HCT116 (cell line): ENCODE data around the gene KLHDC7A. TPM values are rescaled to one million over a fixed set of nuclear protein-coding genes. Genes with fewer than 3 reads are reported as not detected.

Experiments used
- ATAC-seq: fragments of 200-7000 bp; cut with Tn5 transposase; 2 replicates; pipeline ENCODE4 v1.9.1; 2020; ENCODE audit warnings: mild to moderate bottlenecking, moderate library complexity
- BruUV-seq: library from RNA; stranded (reverse); fragments of 400-500 nt; replicated peaks from 2 replicates; lab custom pipeline; 2021; lab: Mats Ljungman, UMichigan
- CTCF ChIA-PET: fragments of 300-600 bp; sonication (Branson Sonifier 250); formaldehyde crosslinking; loops from one replicate; lab custom pipeline; 2021; ENCODE audit warnings: antibody characterized with exemption; lab: Charles Lee
- POLR2A ChIA-PET: fragments of 300-600, 350-600 bp; sonication (Branson Sonifier 250); formaldehyde crosslinking; loops from one replicate; lab custom pipeline; 2021; ENCODE audit warnings: antibody characterized with exemption; lab: Charles Lee
- RAD21 ChIA-PET, 2 experiments: fragments of 300-600 bp; sonication (Branson Sonifier 250); formaldehyde crosslinking; loops; one replicate each; lab custom pipeline; 2023; ENCODE audit warnings: low total read pairs in 2 of 2; ENCODE audit not compliant: uncharacterized antibody in 2 of 2, unreplicated experiment in 2 of 2, low non-redundant PET in 1 of 2; lab: Charles Lee
- DNase-seq: peaks from one replicate; pipeline ENCODE4 v3.0.0-alpha.2; 2010; ENCODE audit warnings: low read depth, low spot score
- H2AFZ ChIP-seq: fragments of 200-600 bp; shearing (Covaris generic), sonication (generic); 2 replicates; pipeline ENCODE4 v1.6.1; 2017; ENCODE audit warnings: low read depth, mixed run types, mixed read lengths, antibody characterized with exemption, low read length; ENCODE audit not compliant: poor library complexity, severe bottlenecking
- H3K27ac ChIP-seq: 2 replicates; pipeline ENCODE4 v1.5.1; 2012; ENCODE audit warnings: low read depth, low read length
- H3K27me3 ChIP-seq: fragments of 200-600 bp; sonication (generic); 2 replicates; pipeline ENCODE4 v1.6.1; 2016; ENCODE audit warnings: mixed run types, low read length, mixed read lengths; ENCODE audit not compliant: insufficient read depth
- H3K36me3 ChIP-seq, 2 experiments: fragments of 200-500 bp in 1 of 2; fragments of 200-600 bp in 1 of 2; sonication (Bioruptor generic) in 1 of 2; sonication (generic) in 1 of 2; 2 replicates each; pipeline versions ENCODE4 v1.5.1 to v1.6.1; 2014 to 2016; ENCODE audit warnings: low read length in 2 of 2, inconsistent platforms in 1 of 2, mixed read lengths in 1 of 2, mixed run types in 1 of 2; ENCODE audit not compliant: insufficient read depth in 2 of 2, control insufficient read depth in 1 of 2
- H3K4me1 ChIP-seq, 2 experiments: fragments of 200-600 bp in 1 of 2; sonication (generic) in 1 of 2; 2 replicates each; pipeline versions ENCODE4 v1.5.1 to v1.6.1; 2012 to 2017; ENCODE audit warnings: low read length in 2 of 2, inconsistent platforms in 1 of 2, mild to moderate bottlenecking in 1 of 2, mixed read lengths in 1 of 2, mixed run types in 1 of 2, moderate library complexity in 1 of 2; ENCODE audit not compliant: insufficient read depth in 2 of 2, control insufficient read depth in 1 of 2
- H3K4me2 ChIP-seq: fragments of 200-600 bp; sonication (generic); 2 replicates; pipeline ENCODE4 v1.6.1; 2017; ENCODE audit warnings: mixed run types, low read length, mixed read lengths
- H3K4me3 ChIP-seq, 2 experiments: fragments of 200-600 bp in 1 of 2; sonication (generic) in 1 of 2; replicated peaks in 1 of 2; 2 replicates each; pipeline ENCODE4 v1.5.1; 2011 to 2016; ENCODE audit warnings: low read length in 2 of 2, control low read depth in 1 of 2, low read depth in 1 of 2, mild to moderate bottlenecking in 1 of 2, mixed read lengths in 1 of 2, mixed run types in 1 of 2
- H3K79me2 ChIP-seq: fragments of 200-600 bp; sonication (generic); 2 replicates; pipeline ENCODE4 v1.6.1; 2017; ENCODE audit warnings: mild to moderate bottlenecking, mixed run types, low read length, moderate library complexity, mixed read lengths; ENCODE audit not compliant: insufficient read depth
- H3K9ac ChIP-seq: fragments of 200-600 bp; sonication (generic); 2 replicates; pipeline ENCODE4 v1.6.1; 2016; ENCODE audit warnings: low read length, mixed read lengths
- H3K9me2 ChIP-seq: fragments of 200-600 bp; sonication (generic), shearing (Covaris generic); 2 replicates; pipeline ENCODE4 v1.6.1; 2017; ENCODE audit warnings: mixed run types, mild to moderate bottlenecking, moderate library complexity; ENCODE audit not compliant: insufficient read depth
- H3K9me3 ChIP-seq, 2 experiments: fragments of 200-500 bp in 1 of 2; fragments of 200-600 bp in 1 of 2; sonication (Bioruptor generic) in 1 of 2; sonication (generic) in 1 of 2; 2 replicates each; pipeline ENCODE4 v1.6.1; 2014 to 2017; ENCODE audit warnings: low read length in 2 of 2, mixed read lengths in 2 of 2, inconsistent platforms in 1 of 2, low read depth in 1 of 2, mild to moderate bottlenecking in 1 of 2, mixed run types in 1 of 2, moderate library complexity in 1 of 2; ENCODE audit not compliant: control insufficient read depth in 1 of 2, insufficient read depth in 1 of 2
- H4K20me1 ChIP-seq: fragments of 200-600 bp; sonication (generic), shearing (Covaris generic); 2 replicates; pipeline ENCODE4 v1.6.1; 2017; ENCODE audit warnings: mixed run types, mild to moderate bottlenecking, moderate library complexity; ENCODE audit not compliant: insufficient read depth
- CBX3 ChIP-seq: IDR thresholded peaks from 2 replicates; pipeline ENCODE4 v1.6.1; 2012; ENCODE audit warnings: low read depth
- CEBPB ChIP-seq: IDR thresholded peaks from 2 replicates; pipeline ENCODE4 v1.6.1; 2012; ENCODE audit warnings: low read depth
- EGR1 ChIP-seq: IDR thresholded peaks from 2 replicates; pipeline ENCODE4 v1.6.1; 2012; ENCODE audit warnings: low read depth
- ELF1 ChIP-seq: IDR thresholded peaks from 2 replicates; pipeline ENCODE4 v1.6.1; 2012; ENCODE audit warnings: low read depth, borderline replicate concordance
- EZH2 ChIP-seq: fragments of 200-600 bp; sonication (generic); IDR thresholded peaks from 2 replicates; pipeline ENCODE4 v1.6.1; 2017; ENCODE audit warnings: antibody characterized with exemption, mixed run types
- EZH2phosphoT487 ChIP-seq: fragments of 200-600 bp; IDR thresholded peaks from 2 replicates; pipeline ENCODE4 v1.6.1; 2018; ENCODE audit warnings: antibody characterized with exemption, borderline replicate concordance
- FOSL1 ChIP-seq: IDR thresholded peaks from 2 replicates; pipeline ENCODE4 v1.6.1; 2012; ENCODE audit warnings: low read depth
- JUND ChIP-seq: IDR thresholded peaks from 2 replicates; pipeline ENCODE4 v1.6.1; 2012
- POLR2A ChIP-seq: IDR thresholded peaks from 2 replicates; pipeline ENCODE4 v1.7.0; 2011; ENCODE audit warnings: borderline replicate concordance; ENCODE audit not compliant: insufficient read depth, insufficient read length; ENCODE audit errors: extremely low read depth
- SIN3A ChIP-seq: IDR thresholded peaks from 2 replicates; pipeline ENCODE4 v1.6.1; 2012; ENCODE audit warnings: low read depth
- SP1 ChIP-seq: IDR thresholded peaks from 2 replicates; pipeline ENCODE4 v1.6.1; 2012; ENCODE audit warnings: low read depth
- SRF ChIP-seq: IDR thresholded peaks from 2 replicates; pipeline ENCODE4 v1.6.1; 2012; ENCODE audit warnings: low read depth
- TCF7L2 ChIP-seq: IDR thresholded peaks from 2 replicates; pipeline ENCODE4 v1.7.0; 2011; ENCODE audit warnings: borderline replicate concordance, inconsistent platforms; ENCODE audit not compliant: insufficient read depth, insufficient read length; ENCODE audit errors: extremely low read depth
- ZFX ChIP-seq: fragments of 450-650 bp; IDR thresholded peaks from 2 replicates; pipeline ENCODE4 v1.6.1; 2017
- ZNF274 ChIP-seq: fragments of 200-500 bp; sonication (Bioruptor generic); IDR thresholded peaks from 2 replicates; pipeline ENCODE4 v1.6.1; 2014; ENCODE audit warnings: mild to moderate bottlenecking, low read depth, low read length, inconsistent platforms
- intact Hi-C: fragments of 100-400 bp; cut with micrococcal nuclease; formaldehyde crosslinking; loops from 2 replicates; pipeline ENCODE4 v1.10.0; 2022
- total RNA-seq: library from RNA; stranded (reverse); gene quantifications from one replicate; pipeline ENCODE4 v1.2.1, GENCODE V29; 2021; ENCODE audit not compliant: unreplicated experiment
- TF ChIP-seq, protein P1 (sequence below): IDR thresholded peaks from 2 replicates; pipeline ENCODE4 v1.6.1; 2011; ENCODE audit warnings: mild to moderate bottlenecking, low read length, moderate library complexity; ENCODE audit not compliant: insufficient replicate concordance; ENCODE audit errors: extremely low read depth
- TF ChIP-seq, protein P2 (sequence below): IDR thresholded peaks from 2 replicates; pipeline ENCODE4 v1.6.1; 2012; ENCODE audit warnings: low read depth
- TF ChIP-seq, protein P3 (sequence below), 3 experiments: fragments of 200-600 bp in 1 of 3; sonication (generic) in 1 of 3; IDR thresholded peaks in 2 of 3; conservative IDR thresholded peaks in 1 of 3; 2 replicates each; pipeline ENCODE4 v1.5.1; 2012 to 2017; ENCODE audit warnings: low read depth in 2 of 3, low read length in 2 of 3, antibody characterized with exemption in 1 of 3, borderline replicate concordance in 1 of 3, control low read depth in 1 of 3, mild to moderate bottlenecking in 1 of 3, mixed read lengths in 1 of 3, mixed run types in 1 of 3, moderate library complexity in 1 of 3; ENCODE audit not compliant: insufficient read depth in 1 of 3

The KLHDC7A gene
- total RNA-seq, 1 experiment from 2014 or later = 0.30 TPM

DNA sequence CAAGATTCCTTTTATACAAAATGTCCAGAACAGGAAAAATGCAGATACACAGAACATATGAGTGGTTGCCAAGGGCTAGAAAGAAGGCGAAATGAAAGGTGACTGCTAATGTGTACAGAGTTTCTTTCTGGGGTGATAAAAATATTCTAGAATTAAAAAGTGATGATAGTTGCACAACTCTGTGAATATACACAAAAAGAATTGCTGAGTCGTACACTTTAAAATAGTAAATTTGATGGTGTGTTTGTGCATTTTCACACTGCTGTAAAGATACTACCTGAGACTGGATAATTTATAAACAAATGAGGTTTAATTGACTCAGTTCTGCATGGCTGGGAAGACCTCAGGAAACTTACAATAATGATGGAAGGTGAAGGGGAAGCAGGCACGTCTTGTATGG is 23.9 kb downstream of the KLHDC7A start:
- ChIA-PET CTCF (no interaction called here), POLR2A (no interaction called here), RAD21 (no interaction called here)
- H3K27ac ChIP-seq = no peak overlapping the region
- 0 out of 2 replicates have a peak, but pooled peaks cover 9% of the 10 kb centered on the region for H3K27me3 ChIP-seq
- intact Hi-C loops = no loop called here
- H3K36me3 ChIP-seq = no peaks in the 10 kb centered on the region
- H3K9ac ChIP-seq = no peak overlapping the region
- no peak overlapping the region for H3K4me2 ChIP-seq
- no peak for ATAC-seq
- no peaks in the 10 kb centered on the region for H4K20me1 ChIP-seq
- H3K9me2 ChIP-seq = no peaks in the 10 kb centered on the region
- no peaks in the 10 kb centered on the region; a peak in 1 of 4 replicates for H3K9me3 ChIP-seq
- no TSS peak for BruUV-seq
- H2AFZ ChIP-seq = no peak overlapping the region
- no peak for DNase-seq
- TF ChIP-seq JUND (no peak), ELF1 (no peak), FOSL1 (no peak), ZNF274 (no peak), EZH2 (no peak), ZFX (no peak), EZH2phosphoT487 (no peak), EGR1 (no peak), SP1 (no peak), CBX3 (no peak), SRF (no peak), POLR2A (no peak), SIN3A (no peak), TCF7L2 (no peak), CEBPB (no peak)
- TF ChIP-seq, protein P1, sequence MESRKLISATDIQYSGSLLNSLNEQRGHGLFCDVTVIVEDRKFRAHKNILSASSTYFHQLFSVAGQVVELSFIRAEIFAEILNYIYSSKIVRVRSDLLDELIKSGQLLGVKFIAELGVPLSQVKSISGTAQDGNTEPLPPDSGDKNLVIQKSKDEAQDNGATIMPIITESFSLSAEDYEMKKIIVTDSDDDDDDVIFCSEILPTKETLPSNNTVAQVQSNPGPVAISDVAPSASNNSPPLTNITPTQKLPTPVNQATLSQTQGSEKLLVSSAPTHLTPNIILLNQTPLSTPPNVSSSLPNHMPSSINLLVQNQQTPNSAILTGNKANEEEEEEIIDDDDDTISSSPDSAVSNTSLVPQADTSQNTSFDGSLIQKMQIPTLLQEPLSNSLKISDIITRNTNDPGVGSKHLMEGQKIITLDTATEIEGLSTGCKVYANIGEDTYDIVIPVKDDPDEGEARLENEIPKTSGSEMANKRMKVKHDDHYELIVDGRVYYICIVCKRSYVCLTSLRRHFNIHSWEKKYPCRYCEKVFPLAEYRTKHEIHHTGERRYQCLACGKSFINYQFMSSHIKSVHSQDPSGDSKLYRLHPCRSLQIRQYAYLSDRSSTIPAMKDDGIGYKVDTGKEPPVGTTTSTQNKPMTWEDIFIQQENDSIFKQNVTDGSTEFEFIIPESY = no peak
- TF ChIP-seq, protein P2, sequence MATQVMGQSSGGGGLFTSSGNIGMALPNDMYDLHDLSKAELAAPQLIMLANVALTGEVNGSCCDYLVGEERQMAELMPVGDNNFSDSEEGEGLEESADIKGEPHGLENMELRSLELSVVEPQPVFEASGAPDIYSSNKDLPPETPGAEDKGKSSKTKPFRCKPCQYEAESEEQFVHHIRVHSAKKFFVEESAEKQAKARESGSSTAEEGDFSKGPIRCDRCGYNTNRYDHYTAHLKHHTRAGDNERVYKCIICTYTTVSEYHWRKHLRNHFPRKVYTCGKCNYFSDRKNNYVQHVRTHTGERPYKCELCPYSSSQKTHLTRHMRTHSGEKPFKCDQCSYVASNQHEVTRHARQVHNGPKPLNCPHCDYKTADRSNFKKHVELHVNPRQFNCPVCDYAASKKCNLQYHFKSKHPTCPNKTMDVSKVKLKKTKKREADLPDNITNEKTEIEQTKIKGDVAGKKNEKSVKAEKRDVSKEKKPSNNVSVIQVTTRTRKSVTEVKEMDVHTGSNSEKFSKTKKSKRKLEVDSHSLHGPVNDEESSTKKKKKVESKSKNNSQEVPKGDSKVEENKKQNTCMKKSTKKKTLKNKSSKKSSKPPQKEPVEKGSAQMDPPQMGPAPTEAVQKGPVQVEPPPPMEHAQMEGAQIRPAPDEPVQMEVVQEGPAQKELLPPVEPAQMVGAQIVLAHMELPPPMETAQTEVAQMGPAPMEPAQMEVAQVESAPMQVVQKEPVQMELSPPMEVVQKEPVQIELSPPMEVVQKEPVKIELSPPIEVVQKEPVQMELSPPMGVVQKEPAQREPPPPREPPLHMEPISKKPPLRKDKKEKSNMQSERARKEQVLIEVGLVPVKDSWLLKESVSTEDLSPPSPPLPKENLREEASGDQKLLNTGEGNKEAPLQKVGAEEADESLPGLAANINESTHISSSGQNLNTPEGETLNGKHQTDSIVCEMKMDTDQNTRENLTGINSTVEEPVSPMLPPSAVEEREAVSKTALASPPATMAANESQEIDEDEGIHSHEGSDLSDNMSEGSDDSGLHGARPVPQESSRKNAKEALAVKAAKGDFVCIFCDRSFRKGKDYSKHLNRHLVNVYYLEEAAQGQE = no peak
- TF ChIP-seq, protein P3, sequence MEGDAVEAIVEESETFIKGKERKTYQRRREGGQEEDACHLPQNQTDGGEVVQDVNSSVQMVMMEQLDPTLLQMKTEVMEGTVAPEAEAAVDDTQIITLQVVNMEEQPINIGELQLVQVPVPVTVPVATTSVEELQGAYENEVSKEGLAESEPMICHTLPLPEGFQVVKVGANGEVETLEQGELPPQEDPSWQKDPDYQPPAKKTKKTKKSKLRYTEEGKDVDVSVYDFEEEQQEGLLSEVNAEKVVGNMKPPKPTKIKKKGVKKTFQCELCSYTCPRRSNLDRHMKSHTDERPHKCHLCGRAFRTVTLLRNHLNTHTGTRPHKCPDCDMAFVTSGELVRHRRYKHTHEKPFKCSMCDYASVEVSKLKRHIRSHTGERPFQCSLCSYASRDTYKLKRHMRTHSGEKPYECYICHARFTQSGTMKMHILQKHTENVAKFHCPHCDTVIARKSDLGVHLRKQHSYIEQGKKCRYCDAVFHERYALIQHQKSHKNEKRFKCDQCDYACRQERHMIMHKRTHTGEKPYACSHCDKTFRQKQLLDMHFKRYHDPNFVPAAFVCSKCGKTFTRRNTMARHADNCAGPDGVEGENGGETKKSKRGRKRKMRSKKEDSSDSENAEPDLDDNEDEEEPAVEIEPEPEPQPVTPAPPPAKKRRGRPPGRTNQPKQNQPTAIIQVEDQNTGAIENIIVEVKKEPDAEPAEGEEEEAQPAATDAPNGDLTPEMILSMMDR (IDR thresholded peaks at IDR 0.05 in 2 of 3, conservative IDR thresholded peaks at IDR 0.05 in 1 of 3; ENCODE audit: borderline replicate concordance in 1 of 3, insufficient read depth in 1 of 3, low read depth in 2 of 3, low read length in 2 of 3) = no peak
- H3K4me1 ChIP-seq = no peaks in the 10 kb centered on the region
- H3K79me2 ChIP-seq = no peaks in the 10 kb centered on the region
- H3K4me3 ChIP-seq = no peak overlapping the region
